CD4-positive, alpha-beta T cell treated with Interleukin-1 beta for 1 hour (primary cell): Measurements from ENCODE around the gene SYNRG.

ENCODE experiments used
- DNase-seq, 2 donors: peaks; one replicate each; pipeline ENCODE4 v3.0.0-alpha.2; 2020 to 2022

The SYNRG gene

GRCh38 chr17:37493249-37494027, 115.8 kb downstream of the SYNRG start:
- DNase-seq = no peak

- no peak for DNase-seq
Observed at GRCh38 chr17:37492167-37492566, 117.1 kb downstream of the SYNRG start.

GRCh38 chr17:37490638-37491614, 118.3 kb downstream of the SYNRG start:
- no peak for DNase-seq

- peak; percentile 59 to 74 for DNase-seq
Observed at GRCh38 chr17:37490022-37490587, 119.1 kb downstream of the SYNRG start.

- DNase-seq = peak; percentile 86
Observed at GRCh38 chr17:37489197-37490001, 119.8 kb downstream of the SYNRG start, which contains the start of gene DUSP14. Gene DUSP14, plus strand, starts transcription at chr17:37489891. Its CDS starts 22,382 bp downstream, at chr17:37512273.

- peak; percentile 43 to 44 for DNase-seq
Observed at GRCh38 chr17:37488607-37489196, 120.5 kb downstream of the SYNRG start.

GRCh38 chr17:37488009-37488604, 121.1 kb downstream of the SYNRG start:
- DNase-seq = no peak

GRCh38 chr17:37485938-37486570, 123.2 kb downstream of the SYNRG start:
- DNase-seq = no peak

GRCh38 chr17:37483311-37484039, 125.7 kb downstream of the SYNRG start:
- no peak for DNase-seq

GRCh38 chr17:37481001-37481665, 128.1 kb downstream of the SYNRG start:
- DNase-seq = no peak

- DNase-seq = no peak
Observed at GRCh38 chr17:37480427-37480826, 128.8 kb downstream of the SYNRG start.

- DNase-seq = no peak
Observed at GRCh38 chr17:37479025-37479424, 130.2 kb downstream of the SYNRG start.

- DNase-seq = no peak
Observed at GRCh38 chr17:37478187-37478586, 131.0 kb downstream of the SYNRG start.

- DNase-seq = no peak
Observed at GRCh38 chr17:37476431-37477120, 132.6 kb downstream of the SYNRG start.

GRCh38 chr17:37475731-37476420, 133.3 kb downstream of the SYNRG start:
- no peak for DNase-seq

- DNase-seq = no peak
Observed at GRCh38 chr17:37470181-37470580, 139.0 kb downstream of the SYNRG start.

GRCh38 chr17:37466471-37466870, 142.7 kb downstream of the SYNRG start:
- DNase-seq = no peak

GRCh38 chr17:37465069-37465616, 144.1 kb downstream of the SYNRG start:
- no peak for DNase-seq
